Fibroblast of pulmonary artery (primary cell): ENCODE measurements around the gene ADK.
"Not testable (repeated sequence)": the region's sequence is repeated elsewhere in the genome, so short reads cannot be mapped to it uniquely, and the experiment has no call there.

ENCODE experiments used
- DNase-seq: peaks from one replicate; pipeline ENCODE4 v3.0.0-alpha.2; 2010; ENCODE audit warnings: low read depth
- H3K4me3 ChIP-seq: replicated peaks from 2 replicates; pipeline ENCODE4 v1.5.1; 2011; ENCODE audit warnings: low read depth, mild to moderate bottlenecking, control low read depth, low read length, moderate library complexity
- TF ChIP-seq, protein P1 (sequence below): IDR thresholded peaks from 2 replicates; pipeline ENCODE4 v1.5.1; 2011; ENCODE audit warnings: mild to moderate bottlenecking, control low read depth, low read length, inconsistent platforms; ENCODE audit errors: missing control alignments

ADK gene

DNA sequence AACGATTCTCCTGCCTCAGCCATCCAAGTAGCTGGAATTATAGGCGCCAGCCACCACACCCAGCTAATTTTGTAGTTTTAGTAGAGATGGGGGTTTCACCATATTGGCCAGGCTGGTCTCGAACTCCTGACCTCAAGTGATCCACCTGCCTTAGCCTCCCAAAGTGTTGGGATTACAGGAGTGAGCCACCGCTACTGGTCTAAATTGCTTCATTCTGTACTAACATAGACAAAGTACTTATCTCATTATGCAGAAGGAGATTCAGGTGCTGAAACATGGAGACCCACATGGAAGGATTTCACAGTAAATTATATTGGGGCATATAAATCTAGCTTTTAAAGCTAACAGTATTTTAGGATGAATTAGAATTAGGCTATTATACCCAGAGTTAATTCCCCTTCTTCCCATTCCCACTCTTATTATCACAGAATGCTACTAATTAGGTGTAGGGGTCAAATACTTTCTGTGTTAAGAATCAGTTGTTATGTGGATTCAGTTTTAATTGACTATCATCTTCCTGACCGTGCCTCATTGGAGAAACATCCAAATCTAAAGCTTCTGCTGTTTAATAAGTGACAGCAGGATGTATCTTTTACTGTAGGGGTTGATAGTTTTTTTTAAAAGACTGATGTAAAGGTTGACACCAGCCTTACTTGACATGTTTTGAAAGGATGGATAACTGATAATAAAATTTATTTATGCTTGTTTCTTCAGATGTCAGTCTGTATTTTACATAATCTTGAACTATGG, 27.2 kb downstream of the ADK start:
- TF ChIP-seq, protein P1, sequence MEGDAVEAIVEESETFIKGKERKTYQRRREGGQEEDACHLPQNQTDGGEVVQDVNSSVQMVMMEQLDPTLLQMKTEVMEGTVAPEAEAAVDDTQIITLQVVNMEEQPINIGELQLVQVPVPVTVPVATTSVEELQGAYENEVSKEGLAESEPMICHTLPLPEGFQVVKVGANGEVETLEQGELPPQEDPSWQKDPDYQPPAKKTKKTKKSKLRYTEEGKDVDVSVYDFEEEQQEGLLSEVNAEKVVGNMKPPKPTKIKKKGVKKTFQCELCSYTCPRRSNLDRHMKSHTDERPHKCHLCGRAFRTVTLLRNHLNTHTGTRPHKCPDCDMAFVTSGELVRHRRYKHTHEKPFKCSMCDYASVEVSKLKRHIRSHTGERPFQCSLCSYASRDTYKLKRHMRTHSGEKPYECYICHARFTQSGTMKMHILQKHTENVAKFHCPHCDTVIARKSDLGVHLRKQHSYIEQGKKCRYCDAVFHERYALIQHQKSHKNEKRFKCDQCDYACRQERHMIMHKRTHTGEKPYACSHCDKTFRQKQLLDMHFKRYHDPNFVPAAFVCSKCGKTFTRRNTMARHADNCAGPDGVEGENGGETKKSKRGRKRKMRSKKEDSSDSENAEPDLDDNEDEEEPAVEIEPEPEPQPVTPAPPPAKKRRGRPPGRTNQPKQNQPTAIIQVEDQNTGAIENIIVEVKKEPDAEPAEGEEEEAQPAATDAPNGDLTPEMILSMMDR: no peak
- no peak overlapping the region for H3K4me3 ChIP-seq
- no peak for DNase-seq

DNA sequence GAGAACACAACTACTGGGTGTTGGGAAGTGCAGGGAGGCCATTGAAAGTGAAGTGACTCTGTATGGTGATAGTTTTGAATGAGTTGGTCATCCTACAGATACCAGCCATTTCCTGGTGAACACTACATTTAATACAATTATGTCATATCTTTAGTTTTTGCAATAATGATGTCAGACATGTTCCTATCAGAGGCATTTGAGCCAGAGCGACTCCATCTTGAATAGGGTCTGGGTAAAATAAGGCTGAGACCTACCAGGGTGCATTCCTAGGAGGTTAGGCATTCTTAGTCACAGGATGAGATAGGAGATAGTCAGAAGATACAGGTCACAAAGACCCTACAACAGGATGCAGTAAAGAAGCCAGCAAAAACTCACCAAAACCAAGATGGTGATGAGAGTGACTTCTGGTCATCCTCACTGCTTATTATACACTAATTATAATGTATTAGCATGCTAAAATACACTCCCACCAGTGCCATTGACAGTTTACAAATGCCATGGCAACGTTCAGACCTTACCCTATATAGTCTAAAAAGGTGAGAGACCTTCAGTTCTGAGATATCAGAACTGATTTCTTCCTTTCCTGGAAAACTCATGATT, 28.2 kb downstream of the ADK start:
- no peak for DNase-seq
- no peak overlapping the region for H3K4me3 ChIP-seq
- TF ChIP-seq, protein P1: no peak

DNA sequence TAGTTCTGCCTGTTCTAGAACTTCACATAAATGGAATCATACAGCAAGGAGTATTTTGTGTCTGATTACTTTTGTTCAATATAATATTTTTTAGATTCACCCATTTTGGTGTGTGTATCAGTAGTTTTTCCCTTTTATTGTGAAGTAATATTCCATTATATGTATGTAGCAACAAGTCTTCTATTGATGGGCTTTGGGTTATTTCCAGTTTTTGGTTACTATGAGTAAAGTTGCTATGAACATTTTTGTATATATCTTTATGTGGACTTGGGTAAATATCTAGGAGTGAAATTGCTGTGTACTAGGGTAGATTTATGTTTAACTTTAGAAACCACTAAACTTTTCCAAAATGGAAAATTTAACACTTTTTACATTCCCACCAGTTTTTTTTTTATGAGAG, 35.7 kb downstream of the ADK start:
- TF ChIP-seq, protein P1: no peak
- H3K4me3 ChIP-seq: no peak overlapping the region
- no peak for DNase-seq

DNA sequence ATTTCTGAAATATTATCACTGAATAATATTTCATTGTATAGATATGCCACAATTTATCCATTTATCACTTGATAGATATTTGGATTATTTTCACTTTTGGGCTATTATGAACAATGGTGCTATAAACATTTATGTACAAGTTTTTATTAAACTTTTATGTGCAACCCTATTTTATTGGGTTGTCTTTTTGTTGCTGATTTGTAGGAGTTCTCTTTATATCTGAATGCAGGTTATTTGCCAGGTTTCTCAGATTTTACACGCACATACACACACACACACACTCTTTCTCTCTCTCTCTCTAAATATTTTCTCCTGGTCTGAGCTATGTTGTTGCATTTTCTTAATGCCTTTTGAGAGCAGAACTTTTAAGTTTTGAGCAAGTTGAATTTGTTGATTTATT, 36.2 kb downstream of the ADK start:
- DNase-seq: no peak

DNA sequence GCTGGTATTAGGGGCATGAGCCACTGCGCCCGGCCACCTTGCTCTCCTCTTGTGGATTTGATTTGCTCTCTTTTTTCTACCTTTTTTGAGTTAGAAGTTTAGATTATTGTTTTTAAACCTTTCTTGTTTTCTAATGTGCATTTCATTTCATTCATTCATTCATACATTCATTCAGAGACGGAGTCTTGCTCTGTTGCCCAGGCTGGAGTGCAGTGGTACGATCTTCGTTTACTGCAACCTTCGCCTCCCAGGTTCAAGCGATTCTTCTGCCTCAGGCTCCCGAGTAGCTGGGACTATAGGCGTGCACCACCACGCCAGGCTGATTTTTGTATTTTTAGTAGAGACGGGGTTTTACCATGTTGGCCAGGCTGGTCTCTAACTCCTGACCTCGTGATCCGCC, 37.6 kb downstream of the ADK start:
- not testable (repeated sequence) for H3K4me3 ChIP-seq, DNase-seq

More for the DNA sequence above, 36.2 kb downstream of the ADK start:
- TF ChIP-seq, protein P1: no peak
- H3K4me3 ChIP-seq: no peak overlapping the region

DNA sequence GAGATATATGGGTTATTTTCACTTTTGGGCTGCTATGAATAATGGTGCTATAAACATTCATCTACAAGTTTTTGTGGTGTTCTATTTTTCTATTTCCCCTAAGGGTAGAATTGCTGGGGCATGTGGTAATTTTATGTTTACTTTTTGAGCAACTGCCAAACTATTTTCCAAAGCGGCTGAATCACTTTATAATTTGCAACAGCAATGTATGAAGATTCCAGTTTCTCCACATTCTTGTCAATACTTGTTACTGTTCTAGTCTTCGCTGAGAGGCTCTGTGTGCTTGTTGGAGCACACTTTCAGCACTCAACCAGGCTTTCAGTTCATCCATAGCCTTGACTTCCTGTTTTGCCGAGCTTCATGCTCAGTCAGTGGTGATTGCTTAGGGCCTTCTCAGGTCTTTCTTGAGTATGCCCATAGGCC, 39.0 kb downstream of the ADK start:
- peak overlapping the region; percentile 32 for H3K4me3 ChIP-seq
- TF ChIP-seq, protein P1: no peak
- DNase-seq: peak; percentile 75

DNA sequence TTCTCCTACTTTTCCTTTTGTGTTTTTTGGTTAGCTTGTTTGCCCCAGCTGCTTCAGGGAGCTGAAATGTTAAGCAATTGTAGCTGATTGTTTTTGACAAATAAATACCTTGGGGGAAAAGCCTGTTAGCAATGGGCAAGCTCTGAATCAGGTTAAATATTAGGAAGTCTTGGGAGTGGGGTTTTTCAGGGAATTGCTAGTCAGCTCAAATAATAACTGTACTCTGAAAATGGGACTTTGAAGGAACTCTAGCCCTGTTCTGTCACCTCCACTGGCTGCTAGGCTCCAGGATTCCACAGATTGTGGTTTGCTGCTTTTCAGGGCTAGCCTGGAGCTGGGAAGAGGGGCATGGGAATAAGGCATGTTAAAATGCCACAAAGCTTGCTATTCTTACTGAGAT, 39.5 kb downstream of the ADK start:
- H3K4me3 ChIP-seq: peak overlapping the region; percentile 32
- no peak for DNase-seq
- TF ChIP-seq, protein P1: no peak
